SHP77 (cell line): ENCODE measurements around the gene SYT1.
"Not testable (repeated sequence)": the region's sequence is repeated elsewhere in the genome, so short reads cannot be mapped to it uniquely, and the experiment has no call there.

Experiments
- DNase-seq, 2 experiments: peaks; one replicate each; lab custom pipeline; 2025; lab: John Stamatoyannopoulos, UW

Gene SYT1

DNA sequence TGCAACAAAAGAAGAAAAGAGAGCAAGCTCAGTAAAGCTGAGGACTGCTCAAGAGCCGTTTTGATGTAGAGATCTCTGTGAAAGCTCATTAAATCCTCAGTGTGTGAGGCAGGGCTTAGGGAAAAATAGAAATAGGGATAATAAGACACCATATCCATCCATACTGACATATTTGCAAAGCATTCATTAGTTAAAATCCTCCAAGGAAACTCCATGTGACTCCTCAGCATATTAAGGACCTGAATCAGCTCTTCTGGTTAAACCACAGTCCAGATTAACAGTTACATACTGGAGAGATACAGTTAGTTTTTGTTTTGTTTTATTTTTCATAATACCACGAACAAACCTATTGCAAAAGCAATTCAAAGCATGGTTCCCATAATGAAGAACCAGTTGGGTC lies 538.0 kb downstream of the SYT1 start:
- DNase-seq, result no peak

DNA sequence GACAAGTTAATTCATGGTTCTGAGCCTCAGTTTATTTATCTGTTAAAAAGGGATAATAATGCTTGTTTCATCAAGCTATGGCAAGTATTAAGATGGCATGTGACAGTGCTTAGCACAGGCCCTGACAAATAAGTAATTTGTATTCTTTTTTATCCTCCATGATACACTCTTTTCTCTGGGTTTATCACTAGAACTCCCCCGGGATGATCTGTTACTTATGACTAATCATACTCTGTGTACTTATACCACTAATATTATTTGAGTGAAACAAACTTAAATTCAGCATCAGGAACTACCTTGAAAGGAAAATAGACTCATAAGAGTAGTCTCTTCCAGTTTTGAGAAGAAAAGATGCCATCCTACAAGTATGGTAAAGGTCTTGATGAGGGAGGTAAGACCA lies 542.4 kb downstream of the SYT1 start:
- DNase-seq, result no peak

DNA sequence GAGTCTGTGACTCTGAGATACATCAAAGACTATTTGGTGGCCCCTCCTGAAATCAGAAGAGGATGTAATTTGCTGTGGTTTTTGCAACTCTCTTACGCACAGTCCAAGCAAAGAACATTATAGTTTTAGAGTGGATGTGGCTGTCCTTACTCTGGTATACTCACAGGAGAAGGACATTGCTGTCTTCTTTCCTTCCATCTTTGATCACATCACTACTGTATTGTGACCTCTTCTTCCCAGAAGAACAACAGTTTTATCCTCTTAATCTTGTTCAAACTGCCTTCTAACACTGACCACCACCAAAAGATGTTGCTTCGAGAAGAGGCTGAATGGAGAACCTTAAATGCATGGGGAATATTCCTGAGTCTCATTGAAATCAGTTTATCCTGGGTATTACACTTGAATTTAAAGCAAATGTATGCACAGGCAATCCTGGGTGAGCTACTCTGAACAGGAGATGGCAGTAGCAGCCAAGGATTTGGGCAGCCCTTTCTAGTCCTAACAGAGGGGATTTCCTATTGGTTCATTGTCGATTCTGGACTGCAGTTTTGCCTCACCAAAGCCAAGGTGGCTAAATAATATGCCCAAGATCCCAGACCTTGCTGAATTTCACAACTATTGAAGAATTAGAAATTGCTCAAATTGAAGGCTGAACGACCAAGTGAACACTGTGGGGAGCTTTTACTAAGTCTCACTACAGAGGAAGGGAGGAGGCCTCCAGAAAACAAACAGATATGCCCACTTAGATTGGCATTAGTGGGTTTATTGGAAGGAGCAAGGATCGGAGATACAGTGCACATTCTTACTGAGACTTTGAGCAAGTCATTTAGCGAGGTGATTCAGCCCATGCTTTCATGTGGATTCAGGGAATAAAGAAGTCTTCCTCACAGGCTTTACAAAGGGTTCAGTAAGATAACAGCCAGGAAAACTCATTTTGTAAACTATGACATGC lies 543.4 kb downstream of the SYT1 start:
- DNase-seq, result no peak

DNA sequence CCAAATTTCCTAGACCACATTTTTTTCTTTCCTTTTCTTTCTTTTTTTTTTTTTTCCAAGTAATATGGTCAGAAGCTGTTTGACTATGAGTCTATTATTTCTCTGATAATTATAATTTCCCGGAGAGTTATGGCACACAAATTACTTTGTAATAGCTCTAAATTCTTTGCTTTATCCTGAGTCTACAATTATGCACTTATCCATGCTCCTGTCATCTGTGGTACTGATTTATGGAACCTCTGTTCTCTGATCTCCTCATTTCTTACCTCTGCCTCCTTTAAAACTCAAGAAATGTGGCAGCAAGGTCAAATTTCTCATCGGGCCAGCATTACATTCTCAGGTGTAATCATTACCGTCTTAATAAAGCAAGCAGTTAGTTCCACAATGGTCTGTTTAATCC lies 544.1 kb downstream of the SYT1 start:
- DNase-seq, result no peak

DNA sequence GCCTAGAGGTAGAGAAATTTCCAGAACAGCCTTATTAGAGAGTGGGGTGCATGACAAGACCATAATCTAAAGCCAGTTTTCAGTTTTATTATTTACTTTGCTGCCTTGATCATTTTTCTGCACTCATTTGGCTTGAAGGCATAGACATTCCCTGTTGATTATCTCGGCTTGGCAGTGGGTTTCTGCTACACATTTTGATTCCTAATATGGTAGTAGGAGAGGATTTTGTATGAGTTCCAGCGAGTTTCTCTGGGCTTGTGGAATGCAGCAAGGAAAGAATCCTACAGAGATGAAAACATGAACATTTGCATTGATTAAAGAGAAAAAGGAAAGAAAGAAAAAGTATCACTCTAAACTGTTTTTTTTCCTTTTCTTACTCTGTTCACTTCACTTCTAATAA lies 545.0 kb downstream of the SYT1 start:
- DNase-seq, result no peak

DNA sequence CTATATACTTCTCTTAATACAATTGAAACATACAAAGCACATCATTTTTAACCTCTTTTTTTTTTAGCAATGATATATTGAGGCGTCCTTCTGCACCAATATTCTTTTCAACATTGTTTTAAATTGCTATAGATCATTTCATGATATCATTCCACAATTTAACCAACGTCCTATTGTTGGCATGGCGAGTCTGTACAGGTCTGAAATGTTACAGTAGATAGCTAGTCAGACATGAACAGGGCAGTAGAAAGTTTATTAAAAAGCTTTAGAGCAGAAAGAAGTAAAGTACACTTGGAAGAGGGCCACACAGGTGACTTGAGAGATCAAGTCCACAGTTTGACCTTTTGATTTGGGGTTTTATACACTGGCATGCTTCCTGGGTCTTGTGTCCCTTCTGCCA lies 547.2 kb downstream of the SYT1 start:
- no peak for DNase-seq

DNA sequence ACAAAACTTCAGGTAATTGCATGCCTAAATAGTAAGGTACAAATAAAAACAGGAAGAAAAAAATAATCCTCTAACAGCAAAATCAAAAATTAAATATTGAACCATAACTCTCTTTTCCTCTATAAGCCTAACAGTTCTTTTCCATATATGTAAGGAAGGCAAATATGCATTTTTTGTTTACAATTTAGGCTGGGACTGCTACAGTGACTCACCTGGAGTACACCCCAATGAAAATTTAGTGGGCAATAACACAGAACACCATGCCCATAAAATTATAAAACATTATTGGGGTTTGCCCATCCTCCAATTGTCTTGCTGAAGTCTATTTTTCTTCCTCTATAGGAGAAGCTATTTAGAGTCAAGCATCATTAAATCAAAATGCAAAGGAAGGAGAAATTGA lies 549.2 kb downstream of the SYT1 start:
- DNase-seq, result no peak

DNA sequence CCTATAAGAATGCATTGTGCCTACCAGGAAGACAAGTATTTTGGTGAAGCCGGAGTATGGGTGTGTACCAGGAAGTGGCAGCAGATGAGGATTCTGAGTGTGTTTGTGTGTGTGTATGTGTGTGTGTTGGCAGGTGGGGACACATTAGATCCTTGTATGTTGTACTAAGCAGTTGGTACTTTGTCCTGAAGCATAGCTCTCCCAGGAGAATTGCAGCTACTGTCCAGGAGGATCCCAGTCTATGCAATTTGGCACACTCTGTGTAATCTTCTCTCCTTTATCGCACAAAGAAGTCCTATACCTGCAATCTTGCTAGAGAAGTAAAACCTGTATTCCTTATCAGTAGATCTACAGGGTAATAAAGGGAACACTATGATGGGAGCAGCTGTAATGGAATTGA lies 549.7 kb downstream of the SYT1 start:
- DNase-seq, result no peak

DNA sequence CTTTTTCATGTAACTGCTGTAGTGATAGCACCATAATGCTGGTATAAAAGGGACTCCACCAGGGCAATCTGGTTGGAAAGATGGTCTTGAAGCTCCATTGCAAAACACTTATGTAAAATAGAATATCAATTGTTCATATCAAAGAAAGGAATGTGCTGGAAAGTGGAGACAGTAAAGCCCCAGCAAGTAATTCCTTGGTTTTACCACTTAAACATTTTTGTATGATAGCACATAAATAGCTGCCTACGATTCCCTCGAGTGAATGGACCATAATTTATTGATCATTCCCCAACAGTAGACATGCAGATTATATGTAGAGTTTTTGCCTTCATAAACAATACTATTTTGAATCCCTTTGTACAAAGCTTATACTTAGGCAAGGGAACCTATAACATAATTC lies 550.7 kb downstream of the SYT1 start:
- DNase-seq, result no peak

DNA sequence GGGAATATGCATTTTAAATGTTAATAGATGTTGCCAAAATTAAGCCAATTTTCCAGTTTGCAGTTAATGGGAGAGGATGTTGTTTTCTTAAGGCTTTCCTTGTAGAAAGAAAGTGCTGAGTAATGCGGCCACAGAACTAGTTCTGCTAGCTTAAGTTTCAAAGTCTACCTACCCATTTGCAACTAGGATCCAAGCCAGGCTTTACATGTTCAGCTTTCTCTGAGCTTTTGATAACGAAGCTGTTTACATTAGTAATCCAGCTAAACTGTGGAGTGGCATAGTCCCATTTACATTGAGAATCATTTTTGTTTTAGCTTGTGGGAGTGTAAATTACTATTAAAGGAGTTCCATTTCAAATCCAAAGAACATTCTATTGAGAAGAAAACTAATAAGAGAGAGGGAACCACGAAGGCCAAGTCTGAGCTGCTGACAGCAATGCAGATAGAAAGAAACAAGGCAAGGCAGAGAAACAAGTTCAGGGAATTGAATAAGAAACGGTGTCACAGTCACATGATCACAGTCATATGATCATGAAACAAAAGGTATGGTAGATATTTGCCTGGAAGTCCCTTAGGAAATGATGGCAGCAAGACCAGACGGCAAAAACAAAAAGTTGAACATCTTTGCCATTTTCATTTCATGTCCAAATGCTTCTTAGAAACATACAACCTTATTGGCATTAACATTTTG lies 551.3 kb downstream of the SYT1 start:
- no peak for DNase-seq

DNA sequence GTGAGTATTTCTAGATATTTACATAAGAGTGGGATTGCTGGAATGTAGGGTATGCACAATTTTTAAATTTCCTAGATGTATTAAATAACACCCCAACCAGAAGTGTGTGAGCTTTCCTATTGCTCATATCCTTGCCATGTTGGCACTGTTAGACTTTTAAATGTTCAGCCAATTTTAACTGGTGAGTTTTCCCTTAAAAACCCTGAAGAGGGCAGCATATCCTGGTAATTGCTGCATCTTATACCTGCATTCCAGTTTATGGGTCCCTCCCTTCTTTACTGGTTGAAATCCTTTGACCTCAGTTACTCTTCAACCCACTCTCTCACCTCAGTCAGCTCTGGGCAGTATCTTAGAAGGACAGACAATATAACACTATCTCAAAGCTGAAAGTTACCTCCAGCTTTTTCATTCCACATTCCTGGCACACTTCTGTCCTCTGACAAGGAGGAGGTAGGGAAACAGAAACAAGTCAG lies 555.6 kb downstream of the SYT1 start:
- DNase-seq, result peak in 1 of 2 experiments; percentile 7

DNA sequence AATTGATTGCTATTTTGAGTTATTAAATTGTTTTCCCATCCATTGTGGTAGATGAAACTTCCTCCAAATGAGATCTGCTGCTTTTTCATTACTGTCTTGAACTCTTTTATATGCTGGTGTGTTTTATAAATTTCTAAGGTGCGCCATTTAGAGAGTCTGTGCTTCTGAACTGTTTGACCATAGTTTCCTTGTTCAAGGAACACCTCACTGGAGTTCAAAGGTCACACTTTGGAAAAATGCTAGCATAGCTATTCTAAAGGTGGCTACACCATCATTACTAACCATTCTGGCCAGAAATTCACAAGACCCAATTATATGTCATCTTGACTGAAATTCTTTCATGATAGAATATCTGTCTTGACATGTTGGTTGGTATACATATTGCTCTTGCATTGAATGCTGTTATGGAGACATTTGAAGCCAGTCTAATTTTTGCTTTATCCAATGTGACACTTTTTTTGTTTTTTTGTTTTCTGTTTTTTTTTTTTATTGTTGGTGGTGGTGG lies 556.7 kb downstream of the SYT1 start:
- no peak for DNase-seq

DNA sequence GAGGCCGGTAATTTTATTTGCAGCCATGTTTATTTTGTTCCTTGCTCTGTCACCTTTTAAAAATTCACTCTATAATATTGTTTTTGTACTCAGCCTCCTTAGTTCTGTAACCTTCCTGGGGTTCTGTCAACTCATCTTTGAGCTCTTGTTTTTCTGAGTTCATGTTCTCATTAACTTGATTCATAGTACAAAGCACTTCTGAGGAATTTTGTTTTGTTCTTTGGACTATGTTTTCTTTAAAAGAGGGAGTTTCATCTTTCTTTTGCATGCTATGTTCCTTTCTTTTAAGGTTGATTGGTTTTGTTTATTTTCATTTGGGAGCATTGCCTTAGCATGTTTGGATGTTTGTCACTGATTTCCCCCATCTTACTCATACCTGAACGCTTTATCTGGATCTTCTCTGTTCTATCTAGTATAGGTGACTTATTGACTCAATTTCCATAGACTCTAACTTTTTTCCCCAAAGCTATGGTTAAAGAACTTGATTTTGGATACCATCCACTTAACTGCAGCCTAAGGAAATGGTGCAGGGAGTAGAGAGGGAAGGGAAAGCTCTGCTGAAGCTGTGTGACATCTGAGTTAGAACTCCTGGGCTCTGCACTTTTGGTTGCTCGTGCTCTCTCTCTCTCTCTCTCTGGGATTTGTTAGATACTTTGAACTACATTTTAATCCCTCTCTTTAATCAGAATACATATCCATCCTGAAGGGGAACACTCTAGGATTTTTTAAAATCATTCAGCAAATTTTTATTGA lies 557.7 kb downstream of the SYT1 start:
- DNase-seq, result no peak

DNA sequence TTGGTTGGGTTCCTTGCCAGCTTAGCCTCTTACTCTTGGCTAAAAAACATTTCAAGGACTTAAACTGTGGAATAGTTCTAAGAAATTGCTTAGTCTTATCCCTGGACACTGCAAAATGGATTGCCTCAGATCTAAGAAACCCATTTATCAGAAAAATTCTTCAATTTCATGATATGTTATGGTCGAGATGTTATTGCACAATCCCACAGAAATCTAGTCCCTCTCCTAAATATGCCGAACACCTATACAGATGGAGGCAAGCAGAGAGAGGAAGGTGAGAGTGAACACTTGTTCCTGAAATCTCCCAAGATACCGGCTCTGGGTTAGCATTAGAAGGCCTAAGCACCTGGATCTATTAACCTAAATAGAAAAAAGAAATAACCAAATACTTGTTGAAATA lies 559.0 kb downstream of the SYT1 start:
- no peak for DNase-seq

DNA sequence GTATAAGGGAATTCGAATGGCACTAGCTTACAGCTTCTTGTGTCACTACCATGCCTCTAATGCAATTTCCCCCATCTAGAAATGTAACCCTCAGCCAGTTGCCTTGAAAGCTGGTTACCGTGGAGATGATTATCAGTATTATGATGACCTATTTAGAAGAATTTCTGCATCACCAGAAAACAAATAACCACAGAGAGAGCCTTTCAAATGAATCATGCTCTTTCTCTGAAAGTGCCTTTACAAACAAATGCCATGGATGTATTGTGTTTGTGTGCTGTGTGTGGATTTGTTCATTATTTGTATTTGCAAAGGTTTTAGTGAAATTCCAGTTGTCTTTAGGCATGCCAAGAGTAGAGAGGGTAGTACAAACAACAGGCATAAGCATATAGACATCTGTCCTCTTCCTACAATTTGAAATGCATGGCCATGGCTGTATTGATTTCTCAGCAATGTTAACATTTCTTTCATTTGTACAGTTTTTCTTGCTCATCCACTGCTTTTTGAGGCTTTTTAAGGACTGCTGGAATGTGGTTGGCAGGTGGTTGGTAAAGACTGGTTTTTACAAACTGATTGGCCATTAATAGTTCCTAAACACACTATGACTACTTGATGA lies 559.6 kb downstream of the SYT1 start:
- DNase-seq, result no peak

DNA sequence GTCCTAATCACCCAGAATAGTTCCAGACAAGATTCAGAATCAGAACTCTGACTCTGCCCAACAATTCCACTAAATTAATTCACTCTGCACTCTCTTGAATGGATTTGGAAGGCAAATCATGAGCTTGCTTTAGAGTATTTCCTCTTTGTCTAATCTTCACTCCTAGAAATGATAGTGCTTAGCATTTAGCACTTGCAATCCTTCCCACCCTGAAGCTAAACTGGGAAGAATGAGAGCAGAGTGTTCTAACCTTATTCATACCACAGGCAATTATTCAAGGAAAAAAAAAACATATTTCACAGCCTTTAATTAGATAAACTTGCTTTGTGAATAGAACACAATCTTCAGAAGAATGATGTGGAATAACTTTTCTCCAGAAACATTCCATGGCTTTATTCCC lies 561.5 kb downstream of the SYT1 start:
- no peak for DNase-seq

DNA sequence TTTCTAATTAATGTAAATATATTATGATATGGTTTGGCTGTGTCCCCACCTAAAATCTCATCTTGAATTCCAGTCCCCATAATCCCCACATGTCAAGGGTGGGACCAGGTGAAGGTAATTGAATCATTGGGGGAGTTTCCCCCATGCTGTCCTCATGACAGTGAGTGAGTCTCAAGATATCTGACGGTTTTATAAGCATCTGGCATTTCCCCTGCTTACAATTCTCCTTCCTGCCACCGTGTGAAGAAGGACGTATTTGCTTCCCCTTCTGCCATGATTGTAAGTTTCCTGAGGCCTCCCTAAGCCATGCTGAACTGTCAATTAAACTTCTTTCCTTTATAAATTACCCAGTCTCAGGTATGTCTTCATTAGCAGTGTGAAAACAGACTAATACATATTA lies 562.2 kb downstream of the SYT1 start:
- not testable (repeated sequence) for DNase-seq

DNA sequence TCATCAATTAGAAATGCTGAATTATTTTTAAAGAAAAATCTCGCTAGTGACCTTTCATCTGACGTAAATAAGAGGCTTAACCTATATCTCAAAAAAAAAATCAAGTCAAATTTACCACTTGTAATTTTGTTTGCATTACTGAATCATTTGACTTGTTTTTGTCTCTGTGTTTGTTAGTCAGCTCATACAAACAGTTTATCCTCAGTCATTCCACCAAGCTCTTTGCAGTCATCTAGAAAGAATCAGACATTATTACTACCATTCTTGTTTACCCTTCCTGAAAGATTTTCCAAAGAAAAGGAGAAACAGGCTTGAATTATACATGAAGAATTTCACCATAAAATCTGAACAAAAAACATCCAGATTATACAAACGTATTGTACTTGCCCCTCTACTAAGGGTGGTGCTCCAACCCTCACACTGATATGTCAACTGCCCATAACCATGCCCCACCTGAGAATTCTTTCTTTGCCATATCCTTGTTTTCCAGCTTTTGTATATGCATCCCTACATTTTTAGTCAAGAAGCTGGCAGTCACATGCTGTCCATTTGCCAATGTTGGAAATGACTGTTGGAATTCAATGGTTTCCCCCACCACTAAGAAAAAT lies 569.0 kb downstream of the SYT1 start:
- DNase-seq, result no peak

DNA sequence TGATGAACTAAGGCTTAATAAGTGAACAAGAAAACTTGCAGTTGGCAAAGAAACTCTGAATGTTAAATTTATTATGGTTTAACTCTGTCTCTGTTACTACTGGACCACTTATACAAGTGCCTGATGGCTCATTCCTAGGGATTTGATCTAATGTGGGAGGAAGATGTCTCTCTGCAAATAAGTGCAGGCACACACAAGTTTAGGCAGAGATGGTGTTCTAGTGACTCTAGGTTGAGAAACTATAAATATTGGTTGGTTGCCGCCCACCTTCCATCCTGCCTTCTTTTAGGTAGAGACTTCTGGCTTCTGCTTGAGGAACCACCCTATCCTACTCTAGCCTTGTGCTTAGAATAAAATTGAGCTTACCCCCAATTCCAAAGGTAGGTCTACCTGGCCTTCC lies 570.0 kb downstream of the SYT1 start:
- DNase-seq, result no peak

DNA sequence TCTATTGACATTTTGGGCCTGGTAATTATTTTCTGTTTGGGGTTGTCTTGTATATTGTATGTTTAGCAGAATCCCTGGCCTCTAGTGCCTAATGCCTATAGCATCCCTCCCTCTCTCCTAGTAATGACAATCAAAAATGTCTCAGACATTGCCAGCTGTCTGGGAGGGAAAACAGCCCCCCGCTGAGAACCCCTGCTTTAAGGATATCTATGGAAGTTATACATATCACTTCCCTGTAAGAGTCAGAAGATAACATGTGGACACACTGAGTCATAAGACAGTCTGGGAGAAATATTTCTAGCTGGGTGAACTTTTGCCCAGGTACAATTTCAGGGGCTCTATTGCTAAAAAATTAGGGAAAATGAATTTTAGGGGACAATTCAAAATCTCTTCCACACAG lies 571.2 kb downstream of the SYT1 start:
- no peak for DNase-seq

DNA sequence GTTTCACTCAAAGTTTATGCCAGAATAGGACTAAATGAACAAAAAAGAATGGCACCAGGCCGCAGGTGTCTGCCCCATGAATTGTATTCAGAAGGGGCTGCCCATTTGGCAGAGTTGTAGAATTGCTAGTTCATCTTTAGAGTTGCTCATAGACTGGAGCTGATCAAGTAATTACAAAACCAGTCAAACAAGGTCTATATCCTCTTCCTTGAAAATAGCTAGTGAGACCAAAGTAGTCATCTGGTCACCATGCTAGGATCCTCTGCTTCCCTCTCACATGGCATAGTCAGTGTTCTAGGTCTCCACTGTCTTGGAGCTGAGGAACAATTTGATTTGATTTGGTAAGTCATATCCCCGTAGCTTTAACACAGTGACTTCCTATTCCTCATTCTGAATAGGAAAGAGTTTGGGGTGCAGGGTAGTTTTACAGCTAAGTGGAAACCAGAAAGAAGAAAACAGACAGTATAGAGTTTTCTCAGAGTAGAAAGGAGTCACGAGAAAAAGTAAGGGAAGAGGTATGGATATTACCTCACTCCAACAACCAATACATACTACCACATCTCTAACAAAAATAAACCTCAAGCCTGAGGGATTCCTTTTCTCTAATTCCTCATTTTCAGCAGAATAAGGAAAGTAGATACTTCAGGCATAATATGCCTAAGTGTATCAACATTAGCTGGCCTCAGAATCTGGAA lies 574.1 kb downstream of the SYT1 start:
- DNase-seq, result no peak
